ENCODE results near the gene DHRSX.

- TF ChIP-seq, protein P1, sequence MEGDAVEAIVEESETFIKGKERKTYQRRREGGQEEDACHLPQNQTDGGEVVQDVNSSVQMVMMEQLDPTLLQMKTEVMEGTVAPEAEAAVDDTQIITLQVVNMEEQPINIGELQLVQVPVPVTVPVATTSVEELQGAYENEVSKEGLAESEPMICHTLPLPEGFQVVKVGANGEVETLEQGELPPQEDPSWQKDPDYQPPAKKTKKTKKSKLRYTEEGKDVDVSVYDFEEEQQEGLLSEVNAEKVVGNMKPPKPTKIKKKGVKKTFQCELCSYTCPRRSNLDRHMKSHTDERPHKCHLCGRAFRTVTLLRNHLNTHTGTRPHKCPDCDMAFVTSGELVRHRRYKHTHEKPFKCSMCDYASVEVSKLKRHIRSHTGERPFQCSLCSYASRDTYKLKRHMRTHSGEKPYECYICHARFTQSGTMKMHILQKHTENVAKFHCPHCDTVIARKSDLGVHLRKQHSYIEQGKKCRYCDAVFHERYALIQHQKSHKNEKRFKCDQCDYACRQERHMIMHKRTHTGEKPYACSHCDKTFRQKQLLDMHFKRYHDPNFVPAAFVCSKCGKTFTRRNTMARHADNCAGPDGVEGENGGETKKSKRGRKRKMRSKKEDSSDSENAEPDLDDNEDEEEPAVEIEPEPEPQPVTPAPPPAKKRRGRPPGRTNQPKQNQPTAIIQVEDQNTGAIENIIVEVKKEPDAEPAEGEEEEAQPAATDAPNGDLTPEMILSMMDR (IDR thresholded peaks at IDR 0.05; ENCODE audit: poor library complexity, severe bottlenecking): no peak
- no peak for TF ChIP-seq EZH2 (IDR thresholded peaks at IDR 0.05; ENCODE audit: borderline replicate concordance, insufficient read depth, low read length, poor library complexity, severe bottlenecking)
Measured at GRCh38 chrX:2416851-2417604, 83.7 kb downstream of the DHRSX start.

Data from neural cell (in vitro differentiated cells).